Kidney capillary endothelial cell (primary cell): Measurements from ENCODE around the gene SMC1A.
"Not testable (repeated sequence)": the region's sequence is repeated elsewhere in the genome, so short reads cannot be mapped to it uniquely, and the experiment has no call there.

Experiments used
- DNase-seq: peaks from one replicate; pipeline ENCODE4 v3.0.0-alpha.2; 2018; ENCODE audit warnings: low spot score

The SMC1A gene

DNA sequence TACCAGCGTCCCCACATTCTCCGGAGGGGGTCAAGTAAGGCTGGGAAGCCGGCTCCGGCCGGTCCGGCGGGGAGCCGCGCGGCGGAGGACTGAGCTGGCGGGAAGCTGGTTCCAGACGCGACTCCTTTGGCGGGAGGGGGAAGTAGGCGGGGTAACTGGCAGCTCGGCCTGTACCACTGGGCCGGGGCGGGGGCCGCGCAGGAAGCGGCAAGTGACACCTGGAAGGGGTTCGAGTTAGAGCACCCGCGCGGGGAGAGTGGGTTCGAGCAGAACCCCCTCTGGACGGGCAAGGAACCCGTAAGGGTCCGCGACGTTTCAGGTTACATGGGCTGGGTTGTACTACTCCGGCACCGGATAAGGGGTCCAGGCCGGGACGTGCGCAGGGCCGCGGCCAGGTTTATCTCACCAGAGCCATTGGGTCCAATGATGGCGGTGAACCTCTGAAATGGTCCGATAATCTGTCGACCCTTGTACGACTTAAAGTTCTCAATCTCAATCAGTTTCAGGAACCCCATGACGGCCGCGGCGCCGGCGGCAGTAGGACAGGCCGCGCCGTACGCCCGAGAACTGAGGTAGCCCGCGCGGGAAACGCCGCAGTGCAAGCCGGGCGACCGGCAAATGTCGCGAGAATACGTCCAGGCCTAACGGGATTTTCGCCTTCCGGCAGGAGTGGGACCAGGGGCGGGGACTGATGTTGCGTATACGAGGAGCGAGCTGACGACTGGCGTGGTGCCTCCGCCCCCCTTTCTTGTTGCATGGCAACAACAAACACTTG, at the start of gene SMC1A:
SMC1A (minus strand) TSS at position 569 of the 775 bp plus-strand sequence; CDS start at position 515, 54 bp downstream.
- DNase-seq: peak; percentile 93

DNA sequence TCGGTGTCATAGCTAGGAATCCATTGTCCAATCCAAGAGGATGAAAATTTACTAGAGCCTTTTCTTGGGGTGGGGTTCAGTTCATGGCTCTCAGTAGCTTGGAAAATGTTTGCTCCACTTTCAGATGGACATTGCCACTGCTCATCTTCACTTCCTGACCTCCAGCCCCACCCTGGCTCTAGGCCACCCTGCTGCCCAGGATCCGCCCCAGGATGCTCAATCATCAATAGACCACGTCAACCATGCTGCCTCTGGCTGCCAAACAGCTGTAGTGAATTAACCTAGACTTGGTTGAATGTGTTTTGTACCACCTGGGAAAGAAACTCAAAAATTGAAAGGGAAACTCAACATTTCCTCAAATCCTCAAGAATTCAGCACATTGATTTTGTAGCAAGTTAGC, 48.9 kb upstream of the SMC1A start:
- DNase-seq: no peak

DNA sequence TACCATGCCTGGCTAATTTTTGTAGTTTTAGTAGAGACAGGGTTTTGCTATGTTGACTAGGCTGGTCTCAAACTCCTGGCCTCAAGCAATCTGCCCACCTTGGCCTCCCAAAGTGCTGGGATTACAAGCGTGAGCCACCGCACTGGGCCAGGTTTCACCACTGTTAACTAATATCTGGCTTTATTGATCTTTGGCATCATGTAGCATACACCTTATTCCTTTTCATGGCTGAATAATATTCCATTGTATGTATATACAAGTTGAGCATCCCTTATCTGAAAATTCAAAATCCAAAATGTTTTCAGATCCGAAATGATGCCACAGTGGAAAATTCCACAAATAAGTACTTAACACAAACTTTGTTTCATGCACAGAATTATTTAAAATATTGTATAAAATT, 46.2 kb upstream of the SMC1A start:
- not testable (repeated sequence) for DNase-seq

DNA sequence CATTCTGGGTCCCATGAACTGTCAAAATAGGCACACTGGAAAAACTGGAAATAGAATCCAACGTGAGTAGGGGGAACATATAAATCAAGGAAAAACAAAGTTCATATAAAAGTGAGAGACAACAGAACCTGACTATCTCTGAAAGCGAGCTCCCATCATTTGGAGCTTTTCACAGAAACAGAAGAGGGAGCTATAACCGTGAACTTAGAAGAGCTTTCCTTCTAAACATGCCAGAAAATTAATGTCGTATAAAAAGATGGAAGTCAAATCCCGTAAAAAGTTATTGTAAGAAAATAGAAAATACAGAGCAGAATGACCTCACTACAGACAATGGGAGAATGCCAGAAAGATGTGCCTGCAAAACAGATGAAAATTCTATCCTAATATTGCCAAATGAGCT, 35.6 kb upstream of the SMC1A start:
- DNase-seq: no peak

DNA sequence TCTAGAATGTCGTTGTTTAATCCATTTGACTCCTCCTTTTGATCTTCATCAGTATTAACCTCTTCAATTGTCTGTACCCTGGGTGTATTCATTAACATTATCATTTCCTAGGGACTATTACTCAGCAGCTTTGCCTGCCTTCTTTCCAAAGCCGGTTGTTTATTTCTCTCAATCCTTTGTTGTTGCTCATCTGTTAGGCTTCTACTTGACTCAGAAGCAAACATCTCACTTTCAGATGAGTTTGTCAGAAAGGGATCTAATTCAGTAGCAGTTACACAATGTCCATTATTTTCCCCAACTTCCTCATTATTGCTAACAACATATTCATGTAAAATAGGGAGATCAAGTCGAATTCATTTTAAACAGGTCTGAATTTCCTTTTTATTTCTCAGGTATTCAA, 33.8 kb upstream of the SMC1A start:
- no peak for DNase-seq

DNA sequence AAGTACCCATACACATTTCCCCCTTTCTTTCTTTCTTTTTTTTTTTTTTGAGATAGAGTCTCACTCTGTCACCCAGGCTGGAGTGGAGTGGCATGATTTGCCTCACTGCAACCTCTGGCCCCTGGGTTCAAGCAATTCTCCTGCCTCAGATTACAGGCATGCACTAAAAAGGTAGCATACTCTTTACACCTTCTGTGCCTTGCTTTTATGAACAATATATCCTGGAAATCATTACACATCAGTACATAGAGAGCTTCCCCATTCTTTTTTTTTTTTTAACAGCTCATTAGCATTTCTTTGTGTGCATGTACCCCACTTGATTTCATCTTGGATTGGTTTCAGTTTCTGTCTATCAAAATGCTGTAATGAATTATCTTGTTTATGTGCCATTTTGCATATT, 30.4 kb upstream of the SMC1A start:
- no peak for DNase-seq

DNA sequence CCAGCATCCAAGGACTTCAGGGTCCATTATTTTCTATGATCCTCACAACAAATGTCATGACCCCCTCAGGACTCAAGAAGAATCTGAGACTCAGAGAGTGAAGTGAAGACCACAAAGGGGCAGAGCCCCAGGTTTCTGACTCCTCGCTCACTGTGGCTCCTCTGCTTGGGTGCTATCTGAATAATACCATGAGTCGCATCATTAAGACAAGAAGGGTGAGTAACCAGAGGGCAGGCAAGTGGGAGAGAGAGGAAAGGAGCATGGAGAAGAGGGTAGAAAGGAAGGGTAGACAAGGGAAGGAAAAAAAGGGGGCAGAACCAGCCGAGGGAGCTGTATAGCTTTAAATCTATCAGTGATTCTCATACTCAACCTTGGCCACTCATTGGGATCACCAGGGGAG, 27.2 kb upstream of the SMC1A start:
- no peak for DNase-seq

DNA sequence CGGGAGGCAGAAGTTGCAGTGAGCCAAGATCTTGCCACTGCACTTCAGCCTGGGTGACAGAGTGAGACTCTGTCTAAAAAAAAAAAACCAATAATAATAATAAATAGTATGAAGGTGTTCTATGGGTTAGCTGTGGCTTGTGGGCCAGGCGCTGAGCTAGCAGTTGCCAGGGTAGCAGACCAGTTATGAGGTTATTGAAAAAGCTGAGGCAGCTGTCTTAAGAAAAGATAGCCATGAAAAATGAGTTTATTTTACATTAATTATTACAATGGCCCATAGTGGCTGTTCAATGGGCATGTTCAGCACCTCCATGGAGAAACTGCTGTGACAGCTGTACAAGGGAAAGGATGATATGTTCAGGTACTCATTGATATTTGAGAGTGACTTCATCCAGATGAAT, 25.0 kb upstream of the SMC1A start:
- DNase-seq: no peak

DNA sequence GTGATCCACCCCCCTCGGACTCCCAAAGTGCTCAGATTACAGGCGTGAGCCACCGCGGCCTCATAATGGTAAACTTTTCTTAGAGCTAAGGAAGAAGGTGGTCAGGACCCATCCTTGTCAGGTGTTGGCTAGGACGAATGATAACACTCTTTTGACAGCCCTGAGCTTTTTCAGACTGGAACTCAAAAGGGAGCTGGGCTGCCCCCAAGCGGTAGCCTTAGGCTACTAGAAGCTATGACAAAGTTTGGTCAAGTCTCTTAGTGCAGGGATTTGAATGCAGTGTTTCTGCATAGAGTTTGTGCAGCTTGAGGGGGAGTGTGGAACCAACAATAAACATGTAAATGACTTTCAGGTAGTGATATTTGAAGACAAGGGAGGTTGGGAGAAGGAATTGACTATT, 23.5 kb upstream of the SMC1A start:
- DNase-seq: peak; percentile 33

DNA sequence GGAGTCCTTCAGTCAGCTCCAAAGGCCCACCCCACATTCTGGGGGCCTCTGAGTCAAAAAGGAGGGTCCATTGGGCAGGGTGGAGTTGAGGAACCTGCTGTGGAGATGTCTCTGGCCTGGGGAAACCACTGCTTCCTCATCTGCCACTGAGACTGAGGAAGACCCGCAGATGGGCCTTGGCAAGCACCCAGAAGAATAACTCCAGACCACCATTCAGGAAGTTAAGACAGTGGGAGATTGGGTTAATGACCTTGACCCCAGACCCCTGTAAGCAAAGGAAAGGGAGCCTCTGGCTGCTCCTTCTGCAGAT, 19.8 kb upstream of the SMC1A start:
- DNase-seq: no peak

DNA sequence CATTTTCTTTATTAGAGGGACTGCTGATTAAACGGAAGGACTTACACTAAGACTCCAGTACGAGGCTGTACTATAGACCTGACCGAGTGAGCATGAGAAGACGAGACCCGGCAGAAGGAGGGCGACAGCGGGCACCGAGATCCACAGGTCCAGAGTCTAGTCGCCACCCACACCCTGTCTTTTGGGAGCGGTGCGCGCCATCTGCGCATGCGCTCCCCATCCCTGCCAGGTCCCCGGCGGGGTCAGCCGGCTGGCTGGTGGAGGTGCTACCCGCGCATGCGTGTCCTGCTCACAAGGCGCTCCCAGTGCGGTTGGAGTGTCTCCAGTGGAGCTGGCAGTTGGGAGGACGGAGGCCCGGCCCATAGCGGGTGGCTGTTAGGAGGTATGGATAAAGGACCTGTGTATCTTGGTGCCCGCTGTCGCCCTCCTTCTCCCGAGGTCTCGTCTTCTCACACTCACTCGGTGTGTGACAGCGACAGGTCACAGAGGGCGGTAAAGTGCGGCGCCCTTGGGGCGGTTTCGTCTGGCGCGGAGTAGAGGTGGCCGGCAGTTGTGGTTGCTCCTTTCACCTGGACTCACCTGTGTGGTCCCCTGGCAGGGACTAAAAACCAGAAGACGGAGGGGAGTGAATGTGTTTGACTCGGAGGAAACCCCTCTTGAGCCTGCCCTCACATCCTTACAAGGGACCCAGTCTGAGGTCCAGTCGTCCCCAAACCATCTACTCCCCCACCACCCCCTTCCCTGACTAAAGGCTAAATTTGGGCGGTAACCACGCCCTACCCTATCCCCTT, 19.3 kb upstream of the SMC1A start:
- peak; percentile 40 for DNase-seq

DNA sequence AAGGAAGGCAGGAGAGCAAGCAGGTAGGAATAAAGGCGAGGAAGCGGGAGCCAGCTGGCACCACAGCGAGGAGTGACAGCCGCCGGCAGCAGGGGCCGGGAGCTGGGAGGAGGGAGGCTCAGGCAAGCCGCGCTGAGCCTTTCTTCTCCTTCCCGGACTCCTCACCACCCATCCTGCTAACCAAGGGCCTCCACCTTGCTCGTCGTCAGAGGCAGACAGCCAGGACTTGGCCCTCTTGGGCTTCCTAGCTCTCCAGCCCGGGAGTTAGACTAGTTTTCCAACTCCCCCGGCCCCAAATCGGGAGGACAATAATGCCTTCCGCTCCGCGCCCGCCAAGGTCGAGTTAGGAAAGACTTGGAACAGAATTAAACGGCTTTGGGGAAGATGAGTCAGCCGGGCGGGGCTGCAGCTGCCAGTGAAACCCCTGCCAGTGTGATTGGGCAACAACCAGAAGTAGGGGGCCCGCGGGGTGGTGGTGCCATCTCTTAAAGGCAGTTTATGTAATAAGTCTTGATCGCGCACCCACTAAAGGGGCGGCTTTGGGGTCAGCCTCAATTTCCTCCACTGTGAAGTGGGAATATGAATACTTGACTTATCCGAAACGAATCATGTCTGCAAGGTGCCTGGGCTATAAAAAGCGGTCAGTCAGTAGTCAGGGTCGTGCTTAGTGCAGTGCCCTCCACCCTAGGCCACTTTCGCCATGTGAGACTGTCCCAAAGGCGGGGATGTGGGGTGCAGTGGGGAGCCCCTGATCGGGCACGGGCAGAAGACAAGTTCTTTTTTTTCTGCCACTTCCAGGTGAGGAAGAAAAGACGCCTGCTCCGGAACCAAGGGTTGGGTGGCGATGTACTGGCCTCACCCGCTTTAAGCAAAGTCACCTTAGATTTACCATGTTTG, 18.4 kb upstream of the SMC1A start:
- DNase-seq: peak; percentile 21

DNA sequence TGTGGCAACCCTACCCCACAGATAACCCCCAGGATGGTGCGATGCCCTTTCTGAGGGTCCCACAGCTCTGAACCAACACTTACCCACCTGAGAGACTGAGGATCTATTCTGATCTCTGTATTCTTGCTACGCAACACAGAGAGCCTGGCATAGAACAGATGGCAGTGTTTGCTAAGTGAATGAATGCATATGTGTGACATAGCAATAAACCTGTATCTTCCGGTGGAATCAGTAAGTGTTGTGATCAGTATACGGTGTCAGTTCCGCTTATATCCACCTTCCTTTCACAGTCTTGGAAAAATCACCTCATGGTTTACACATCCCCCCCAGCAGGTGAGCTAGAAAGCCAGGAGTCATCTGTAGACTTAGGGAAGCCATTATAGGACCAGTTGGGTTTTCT, 17.6 kb upstream of the SMC1A start:
- no peak for DNase-seq

DNA sequence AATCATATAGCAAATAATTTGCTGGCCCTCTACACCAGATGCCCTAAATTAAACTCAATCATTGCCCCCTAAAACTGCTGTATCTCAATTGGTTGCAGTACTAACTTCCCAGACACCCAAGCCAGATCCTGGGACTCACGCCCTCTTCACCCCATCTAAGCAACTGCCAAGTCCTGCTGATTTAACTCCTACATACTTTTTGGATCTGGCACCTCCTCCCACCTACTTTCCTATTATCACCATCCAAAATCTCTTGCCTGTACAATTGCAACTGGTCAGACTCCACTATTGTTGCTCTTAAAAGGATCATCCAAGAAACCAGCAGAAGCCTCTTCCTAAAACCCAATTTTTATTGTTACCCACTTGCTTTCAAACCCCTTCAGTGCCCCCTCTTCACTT, 16.4 kb upstream of the SMC1A start:
- DNase-seq: no peak

DNA sequence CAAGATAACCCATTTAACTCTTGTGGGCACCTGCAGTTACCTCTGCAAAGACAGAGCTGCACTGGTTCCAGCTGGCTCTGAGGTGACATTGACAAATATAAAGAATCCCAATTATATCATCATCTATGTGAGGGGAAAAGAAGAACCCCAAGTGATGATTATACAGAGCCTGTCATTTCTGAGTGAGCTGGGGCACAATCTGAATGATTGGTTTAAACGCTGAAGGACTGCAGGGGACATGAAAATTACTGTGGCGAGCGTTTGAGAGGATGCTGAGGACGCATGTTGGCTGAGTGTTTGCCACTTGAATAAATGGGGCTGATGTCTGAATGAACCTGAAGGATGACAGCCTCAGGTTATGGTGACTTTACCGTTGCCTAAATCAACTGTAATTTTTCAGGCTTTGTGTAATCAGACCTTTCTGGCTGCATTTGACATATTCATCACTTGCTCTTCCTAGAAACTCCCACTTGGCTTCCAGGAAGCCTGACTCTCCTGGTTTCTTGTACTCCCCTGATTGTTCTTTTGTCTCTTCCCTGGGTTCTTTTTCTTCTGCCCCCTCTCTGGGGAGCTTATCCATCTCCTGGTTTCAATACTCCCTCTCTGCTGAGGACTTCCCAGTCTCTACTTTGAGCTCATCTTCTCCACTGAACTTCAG, 15.8 kb upstream of the SMC1A start:
- DNase-seq: no peak

DNA sequence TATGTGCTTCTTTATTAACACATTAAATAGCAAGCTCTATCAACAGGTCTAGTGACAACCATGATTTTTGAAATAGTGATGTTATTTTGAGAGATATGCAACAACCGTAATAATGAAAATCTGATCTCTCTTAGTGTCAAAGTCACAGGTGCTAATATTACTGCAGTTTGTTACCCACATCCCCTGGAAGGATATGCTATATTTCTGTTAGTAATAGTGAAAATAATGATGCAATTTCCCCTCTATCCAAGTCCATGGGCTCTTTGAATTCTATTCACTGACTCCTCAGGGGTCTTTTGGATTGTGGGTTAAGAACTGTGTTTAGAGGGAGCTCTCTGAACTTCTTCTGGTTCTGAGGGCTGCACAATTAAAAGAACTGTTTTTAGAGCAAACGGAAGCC, 14.8 kb upstream of the SMC1A start:
- no peak for DNase-seq

DNA sequence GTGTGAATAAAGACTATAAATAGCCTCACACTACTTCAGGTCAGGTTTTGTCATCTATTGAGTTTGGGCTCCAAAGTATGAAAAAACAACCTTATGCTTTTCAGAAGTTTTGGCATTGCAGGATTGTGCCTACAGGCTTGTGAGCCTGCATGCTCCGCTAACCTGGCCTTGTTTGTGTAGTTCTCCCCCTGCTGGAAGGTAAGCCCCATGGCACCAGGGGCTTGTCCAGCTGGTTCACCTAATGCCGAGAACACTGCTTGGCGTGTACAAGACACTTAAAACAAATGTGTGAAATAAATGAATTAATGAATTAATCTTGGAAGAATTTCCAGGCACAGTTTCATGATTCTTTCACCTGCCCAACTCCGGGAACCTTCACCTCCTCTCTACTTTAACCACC, 13.5 kb upstream of the SMC1A start:
- DNase-seq: peak; percentile 67

DNA sequence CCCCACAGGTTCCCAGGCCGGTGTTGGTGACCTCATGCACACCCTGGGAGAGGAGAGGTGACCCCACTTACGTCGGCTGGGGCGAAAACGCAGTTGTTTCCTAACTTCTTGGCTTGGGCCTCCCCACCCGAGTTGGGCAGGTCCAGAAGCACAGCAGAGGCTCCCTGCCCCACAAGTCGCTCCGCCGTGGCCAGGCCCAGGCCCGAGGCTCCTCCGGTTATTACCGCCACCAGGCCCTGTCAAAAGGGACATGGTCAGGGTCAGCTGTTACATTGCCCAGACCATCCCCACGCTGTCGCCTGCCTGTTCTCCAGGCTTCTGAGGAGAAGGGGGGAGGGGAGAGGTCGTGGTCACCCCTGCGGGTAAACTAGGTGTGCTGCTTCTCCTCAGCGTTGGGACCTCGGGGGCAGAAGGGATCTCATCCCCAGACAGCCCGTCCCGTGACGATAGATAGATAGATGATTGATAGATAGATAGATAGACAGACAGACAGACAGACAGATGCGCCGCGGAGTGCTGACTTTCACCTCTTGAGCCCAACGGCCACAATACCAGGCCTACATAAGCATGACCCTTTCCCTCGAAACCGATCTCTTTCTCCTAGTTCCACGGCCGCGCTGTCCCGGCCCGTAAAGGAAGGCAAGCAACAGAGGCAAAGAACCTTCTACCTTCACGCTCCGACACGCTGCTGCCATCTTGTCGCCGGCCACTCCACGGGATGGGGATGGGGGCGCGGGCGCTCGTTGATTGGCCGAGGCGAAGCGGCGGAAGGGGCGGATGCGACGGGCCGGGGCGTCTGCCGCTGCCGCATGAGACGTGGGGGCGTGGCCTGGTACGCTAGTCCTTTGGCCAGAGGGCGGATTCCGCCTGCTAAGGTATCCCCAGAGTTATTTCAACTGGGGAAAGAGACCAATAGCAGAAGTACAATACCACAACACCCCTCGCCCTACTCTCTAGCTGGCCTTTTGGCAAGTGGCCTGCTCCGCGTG, 11.5 kb upstream of the SMC1A start, which contains the start of gene HSD17B10:
HSD17B10 (minus strand) TSS at position 720 of the 989 bp plus-strand sequence; CDS start at position 695, 25 bp downstream.
- DNase-seq: peak; percentile 60

DNA sequence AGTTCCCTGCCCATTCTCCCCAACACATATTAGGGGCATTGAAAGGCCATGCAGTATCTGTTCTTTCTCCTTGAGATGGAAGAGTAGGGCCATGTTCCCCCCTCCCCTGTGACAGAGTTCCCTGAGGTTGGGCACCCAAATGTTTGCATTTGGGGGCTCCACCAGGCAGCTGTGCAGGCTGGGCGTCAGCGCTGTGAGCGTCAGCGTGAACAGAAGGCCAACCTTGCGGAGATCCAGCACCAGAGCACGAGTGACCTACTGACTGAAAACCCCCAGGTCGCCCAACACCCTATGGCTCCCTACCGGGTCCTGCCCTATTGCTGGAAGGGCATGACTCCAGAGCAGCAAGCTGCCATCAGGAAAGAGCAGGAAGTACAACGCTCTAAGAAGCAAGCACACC, 7.8 kb upstream of the SMC1A start:
- DNase-seq: no peak

DNA sequence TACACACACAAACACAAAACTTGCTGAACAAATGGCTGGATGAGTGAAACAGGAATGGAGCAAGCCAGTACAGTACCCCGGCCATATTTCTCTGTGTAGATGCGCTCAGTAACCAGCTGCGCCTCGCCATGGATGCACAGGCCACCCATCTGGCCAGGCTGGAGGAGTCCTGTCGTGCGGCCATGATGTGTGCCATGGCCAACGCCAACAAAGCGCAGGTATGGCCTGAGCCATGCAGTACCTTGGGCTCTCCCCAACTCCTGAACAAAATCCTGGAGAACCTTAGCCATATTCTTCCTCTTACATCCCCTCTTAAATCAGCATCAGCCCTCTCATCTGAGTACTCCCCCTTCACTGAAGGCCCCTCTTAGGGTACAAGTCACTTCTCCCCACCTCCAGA, 7.3 kb upstream of the SMC1A start:
- DNase-seq: no peak

DNA sequence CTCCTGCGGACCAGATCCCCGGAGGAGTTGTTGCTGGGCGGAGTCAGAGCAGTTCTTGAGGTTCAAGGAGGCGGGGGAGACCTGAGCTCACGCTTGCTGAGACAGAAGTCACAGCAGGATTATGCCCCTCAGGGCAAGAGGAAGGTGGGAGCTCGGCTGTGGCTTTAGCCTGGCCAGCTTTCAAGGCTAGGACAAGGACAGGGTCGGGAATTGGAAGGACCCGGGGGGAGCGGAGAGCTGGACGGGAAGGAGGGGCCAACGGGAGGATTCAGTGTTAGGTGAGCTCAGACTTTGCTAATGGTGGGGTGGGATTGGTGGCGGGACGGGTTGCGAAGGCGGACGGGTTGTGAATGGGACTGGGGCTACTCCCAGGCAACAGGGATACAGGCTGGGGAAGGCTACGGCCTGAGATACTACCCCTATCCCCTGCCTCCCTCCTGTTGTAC, 430 bp upstream of the SMC1A start, which contains the start of gene RIBC1:
RIBC1 (plus strand) TSS at position 13 of the 446 bp plus-strand sequence. CDS start 3,404 bp downstream, outside the sequence.
- DNase-seq: no peak
